Esophagus muscularis mucosa (tissue), 3 donors: ENCODE results near the gene CALD1.

ENCODE experiments used
- POLR2A ChIP-seq: fragments of 450-650 bp; IDR thresholded peaks from one replicate; pipeline ENCODE4 v1.6.1; 2017; ENCODE audit warnings: antibody characterized with exemption, moderate library complexity, mild to moderate bottlenecking, low read depth
- POLR2AphosphoS5 ChIP-seq, 2 donors: sonication (generic); formaldehyde crosslinking; IDR thresholded peaks; one replicate each; pipeline ENCODE4 v1.6.1; 2017; ENCODE audit warnings: antibody characterized with exemption in 2 of 2
- TF ChIP-seq, protein P1 (sequence below), 3 experiments: fragments of 200-600 bp in 2 of 3; fragments of 450-650 bp in 1 of 3; sonication (generic) in 2 of 3; IDR thresholded peaks; one replicate each; pipeline ENCODE4 v1.5.1; 2017 to 2019; ENCODE audit warnings: antibody characterized with exemption in 3 of 3, mild to moderate bottlenecking in 2 of 3, moderate library complexity in 1 of 3

- TF ChIP-seq, protein P1, sequence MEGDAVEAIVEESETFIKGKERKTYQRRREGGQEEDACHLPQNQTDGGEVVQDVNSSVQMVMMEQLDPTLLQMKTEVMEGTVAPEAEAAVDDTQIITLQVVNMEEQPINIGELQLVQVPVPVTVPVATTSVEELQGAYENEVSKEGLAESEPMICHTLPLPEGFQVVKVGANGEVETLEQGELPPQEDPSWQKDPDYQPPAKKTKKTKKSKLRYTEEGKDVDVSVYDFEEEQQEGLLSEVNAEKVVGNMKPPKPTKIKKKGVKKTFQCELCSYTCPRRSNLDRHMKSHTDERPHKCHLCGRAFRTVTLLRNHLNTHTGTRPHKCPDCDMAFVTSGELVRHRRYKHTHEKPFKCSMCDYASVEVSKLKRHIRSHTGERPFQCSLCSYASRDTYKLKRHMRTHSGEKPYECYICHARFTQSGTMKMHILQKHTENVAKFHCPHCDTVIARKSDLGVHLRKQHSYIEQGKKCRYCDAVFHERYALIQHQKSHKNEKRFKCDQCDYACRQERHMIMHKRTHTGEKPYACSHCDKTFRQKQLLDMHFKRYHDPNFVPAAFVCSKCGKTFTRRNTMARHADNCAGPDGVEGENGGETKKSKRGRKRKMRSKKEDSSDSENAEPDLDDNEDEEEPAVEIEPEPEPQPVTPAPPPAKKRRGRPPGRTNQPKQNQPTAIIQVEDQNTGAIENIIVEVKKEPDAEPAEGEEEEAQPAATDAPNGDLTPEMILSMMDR (IDR thresholded peaks at IDR 0.05), result no peak
- TF ChIP-seq POLR2AphosphoS5 (IDR thresholded peaks at IDR 0.05) (no peak), POLR2A (no peak)
Measured at GRCh38 chr7:134942690-134943466, 163.4 kb downstream of the CALD1 start.
